ENCODE measurements around the gene ZNF429.
"Not testable (repeated sequence)": the region's sequence is repeated elsewhere in the genome, so short reads cannot be mapped to it uniquely, and the experiment has no call there.

Gene ZNF429

DNA sequence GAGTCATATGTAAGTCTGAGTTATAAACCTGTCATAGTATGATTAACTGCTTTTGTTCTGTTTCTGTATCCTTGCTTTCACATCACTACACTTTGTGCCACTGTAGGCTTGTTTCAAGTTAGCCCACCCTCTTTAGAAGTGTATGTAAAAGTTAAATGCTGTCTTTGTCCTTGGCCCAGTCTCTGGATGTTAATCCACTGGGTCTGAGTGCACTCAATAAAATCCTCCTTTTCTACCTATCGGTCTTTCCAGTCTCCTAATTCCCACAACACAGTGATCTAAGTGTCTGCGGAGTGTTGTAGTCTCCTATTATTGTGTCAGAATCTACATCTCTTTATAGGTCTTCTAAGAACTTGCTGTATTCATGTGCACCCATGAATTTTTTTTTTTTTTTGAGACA is 14.1 kb downstream of the ZNF429 start:
- no peak for DNase-seq (ENCODE audit: low spot score)

DNA sequence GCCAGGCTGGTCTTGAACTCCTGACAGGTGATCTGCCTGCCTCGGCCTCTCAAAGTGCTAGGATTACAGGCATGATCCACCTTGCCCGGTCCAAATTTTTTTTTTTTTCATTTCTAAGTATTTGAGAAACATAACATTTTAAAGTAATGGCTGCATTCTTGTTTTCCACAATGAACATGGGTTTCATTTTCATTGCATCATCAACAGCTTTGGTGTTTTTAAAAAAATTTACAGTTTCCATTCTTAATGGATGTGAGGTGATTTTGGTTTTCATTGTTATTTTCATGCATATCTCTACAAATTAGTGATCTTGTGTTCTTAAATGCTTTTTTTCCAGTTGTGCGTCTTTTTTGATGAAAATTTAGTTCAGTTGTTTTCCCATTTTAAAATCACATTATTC is 27.5 kb downstream of the ZNF429 start:
- no peak for DNase-seq (ENCODE audit: low spot score)

- not testable (repeated sequence) for DNase-seq (ENCODE audit: low spot score)
Observed at GRCh38 chr19:21536741-21537290, 31.4 kb downstream of the ZNF429 start.

GRCh38 chr19:21559444-21559843 is 54.0 kb downstream of the ZNF429 start:
- DNase-seq (ENCODE audit: low spot score): no peak

GRCh38 chr19:21564406-21564805 is 59.0 kb downstream of the ZNF429 start:
- DNase-seq (ENCODE audit: low spot score): no peak

- peak; percentile 43 for DNase-seq (ENCODE audit: low spot score)
Observed at GRCh38 chr19:21566073-21566472, 60.7 kb downstream of the ZNF429 start.

GRCh38 chr19:21567806-21568205 is 62.4 kb downstream of the ZNF429 start:
- not testable (repeated sequence) for DNase-seq (ENCODE audit: low spot score)

DNA sequence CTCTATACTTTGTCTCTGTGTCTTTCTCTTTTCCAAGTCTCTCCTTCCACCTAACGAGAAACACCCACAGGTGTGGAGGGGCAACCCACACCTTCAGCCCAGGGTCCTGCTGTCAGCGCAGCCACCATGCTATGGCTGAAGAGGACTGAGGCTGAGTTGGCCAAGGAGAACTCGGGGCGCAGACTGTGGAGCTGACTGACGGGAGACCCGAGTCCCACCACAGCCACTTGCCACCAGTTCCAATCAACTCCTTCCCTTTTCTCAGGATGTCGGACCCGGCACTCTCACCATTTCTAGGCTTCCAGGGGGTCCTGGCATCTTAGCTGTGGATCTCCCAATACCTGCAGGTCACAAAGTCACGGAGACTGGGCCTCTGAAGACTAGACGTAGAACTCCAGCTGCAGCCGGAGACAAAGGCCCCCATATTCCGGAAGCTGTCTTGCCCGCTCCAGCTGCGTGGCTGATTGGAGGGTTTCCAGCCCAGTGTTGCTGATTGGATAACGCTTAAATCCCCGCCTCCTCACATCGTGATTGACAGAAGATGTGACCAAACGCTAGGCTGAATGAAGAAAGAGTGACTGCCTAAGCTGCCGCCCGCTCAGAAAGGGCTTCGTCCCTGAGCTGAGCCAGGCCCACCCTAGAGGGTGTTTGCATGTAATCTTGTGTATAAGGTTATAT is 63.6 kb downstream of the ZNF429 start:
- peak; percentile 96 for DNase-seq (ENCODE audit: low spot score)

DNA sequence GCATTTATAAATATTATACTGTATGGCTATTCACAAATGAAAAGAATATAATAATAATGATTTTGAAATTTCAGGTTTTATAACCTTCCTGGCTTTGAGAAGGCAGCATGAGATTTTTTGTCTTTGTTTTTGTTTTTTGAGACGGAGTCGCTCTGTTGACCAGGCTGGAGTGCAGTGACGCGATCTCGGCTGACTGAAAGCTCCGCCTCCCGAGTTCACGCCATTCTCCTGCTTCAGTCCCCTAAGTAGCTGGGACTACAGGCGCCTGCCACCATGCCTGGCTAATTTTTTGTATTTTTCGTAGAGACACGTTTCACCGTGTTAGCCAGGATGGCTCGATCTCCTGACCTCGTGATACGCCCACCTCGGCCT is 64.1 kb downstream of the ZNF429 start:
- DNase-seq (ENCODE audit: low spot score): peak; percentile 69

DNA sequence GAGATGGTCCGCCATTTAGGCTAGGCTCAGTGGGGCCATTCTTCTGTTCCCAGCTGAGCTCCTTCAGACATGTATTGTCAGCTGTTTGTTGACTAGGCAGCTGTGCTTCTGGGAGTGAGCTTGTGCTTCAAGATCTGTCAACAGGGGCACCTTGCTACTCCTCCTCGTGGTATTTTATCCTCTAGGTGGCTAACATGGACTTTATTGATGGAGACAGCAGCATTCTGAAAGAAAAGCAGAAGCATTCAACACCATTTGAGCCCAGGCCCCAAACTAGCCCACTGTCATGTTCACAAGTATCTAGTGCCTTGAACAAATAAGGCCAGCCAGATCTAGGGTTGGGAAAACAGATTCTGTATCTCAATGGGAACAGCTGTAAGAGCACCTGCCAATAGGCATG is 65.9 kb downstream of the ZNF429 start:
- no peak for DNase-seq (ENCODE audit: low spot score)

GRCh38 chr19:21574607-21575006 is 69.2 kb downstream of the ZNF429 start:
- DNase-seq (ENCODE audit: low spot score): no peak

DNA sequence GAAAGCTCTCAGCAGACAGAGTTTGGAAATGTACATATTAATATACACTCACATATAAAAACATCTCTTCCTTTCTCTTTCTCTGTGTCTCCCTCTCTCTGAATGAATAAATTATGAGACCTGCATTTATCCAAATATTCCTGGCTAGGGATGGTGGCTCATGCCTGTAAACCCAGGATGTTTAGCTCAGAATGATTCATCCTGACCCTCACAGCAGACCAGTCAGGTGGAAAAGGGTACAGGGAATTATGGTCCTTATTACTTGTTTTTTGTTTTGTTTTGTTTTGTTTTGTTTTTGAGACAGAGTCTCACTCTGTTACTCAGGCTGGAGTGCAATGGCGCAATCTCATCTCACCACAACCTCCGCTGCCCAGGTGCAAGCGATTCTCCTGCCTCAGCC is 71.1 kb downstream of the ZNF429 start:
- DNase-seq (ENCODE audit: low spot score): no peak

DNA sequence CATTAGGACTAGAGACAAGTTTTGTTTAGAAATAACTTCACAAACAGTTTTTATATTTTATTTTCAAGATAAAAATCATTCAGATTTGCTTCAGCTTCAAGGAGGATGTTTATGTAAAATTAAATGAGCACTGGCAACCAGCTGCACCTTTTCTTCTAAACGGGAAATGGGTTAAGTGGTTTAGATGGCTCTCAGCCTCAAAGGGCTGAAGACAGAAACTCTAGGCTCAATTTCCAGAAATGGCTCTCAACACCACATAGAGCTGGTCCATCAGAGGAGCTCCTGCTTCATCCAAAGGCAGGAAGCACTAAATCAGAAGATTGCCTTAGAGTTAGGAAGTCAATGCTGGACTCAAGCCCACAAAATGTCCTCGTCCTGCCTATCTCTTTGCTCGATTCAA is 74.7 kb downstream of the ZNF429 start:
- no peak for DNase-seq (ENCODE audit: low spot score)

GRCh38 chr19:21580818-21581217 is 75.4 kb downstream of the ZNF429 start:
- DNase-seq (ENCODE audit: low spot score): no peak

DNA sequence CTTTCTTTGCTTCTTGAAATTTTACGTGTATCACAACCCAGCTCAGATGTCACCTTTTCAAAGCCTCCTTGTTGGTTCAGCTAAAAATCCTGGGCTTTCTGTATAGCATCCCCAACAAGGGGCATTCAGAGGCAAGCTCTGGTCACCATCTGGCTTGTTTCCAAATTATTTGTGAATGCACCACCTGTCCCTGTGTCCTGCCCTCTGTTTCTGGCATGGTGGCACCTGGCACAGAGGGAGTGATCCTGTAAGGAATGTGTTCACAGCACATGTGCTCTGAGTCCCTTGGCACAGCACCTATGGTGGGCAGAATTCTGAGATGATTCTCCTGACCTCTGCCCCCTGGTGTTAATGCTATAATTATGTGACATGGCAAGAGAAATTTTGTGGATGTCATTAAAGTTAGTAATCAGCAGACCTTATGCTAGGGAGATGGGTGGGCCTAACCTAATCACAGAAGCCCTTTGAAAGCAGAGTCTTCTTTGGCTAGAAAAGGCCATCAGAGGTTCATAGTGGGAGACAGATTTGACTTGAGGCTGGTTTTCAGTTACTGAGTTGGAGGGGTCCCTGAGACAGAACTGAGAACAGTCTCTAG is 76.3 kb downstream of the ZNF429 start:
- no peak for DNase-seq (ENCODE audit: low spot score)

GRCh38 chr19:21584537-21584936 is 79.1 kb downstream of the ZNF429 start:
- peak; percentile 10 for DNase-seq (ENCODE audit: low spot score)

GRCh38 chr19:21585281-21585890 is 80.0 kb downstream of the ZNF429 start:
- no peak for DNase-seq (ENCODE audit: low spot score)

- no peak for DNase-seq (ENCODE audit: low spot score)
Observed at GRCh38 chr19:21586311-21587116, 81.1 kb downstream of the ZNF429 start.

DNA sequence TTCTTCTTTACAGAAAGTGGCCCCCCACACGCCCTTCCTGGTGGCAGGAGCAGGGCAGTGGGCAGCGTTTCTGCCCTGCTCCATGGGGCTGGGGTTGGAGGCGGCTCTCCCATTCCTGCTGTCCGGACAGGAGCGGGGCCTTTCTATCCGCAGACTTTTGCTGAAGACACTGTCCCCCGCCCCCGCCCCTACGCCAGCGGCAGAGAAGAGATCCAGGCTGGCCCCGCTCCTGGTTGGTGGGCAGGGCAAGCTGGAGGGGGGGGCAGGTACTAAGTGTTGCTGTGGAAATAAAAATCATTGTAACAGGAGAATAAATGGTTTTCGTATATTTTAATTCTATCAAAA is 81.7 kb downstream of the ZNF429 start:
- DNase-seq (ENCODE audit: low spot score): no peak

DNA sequence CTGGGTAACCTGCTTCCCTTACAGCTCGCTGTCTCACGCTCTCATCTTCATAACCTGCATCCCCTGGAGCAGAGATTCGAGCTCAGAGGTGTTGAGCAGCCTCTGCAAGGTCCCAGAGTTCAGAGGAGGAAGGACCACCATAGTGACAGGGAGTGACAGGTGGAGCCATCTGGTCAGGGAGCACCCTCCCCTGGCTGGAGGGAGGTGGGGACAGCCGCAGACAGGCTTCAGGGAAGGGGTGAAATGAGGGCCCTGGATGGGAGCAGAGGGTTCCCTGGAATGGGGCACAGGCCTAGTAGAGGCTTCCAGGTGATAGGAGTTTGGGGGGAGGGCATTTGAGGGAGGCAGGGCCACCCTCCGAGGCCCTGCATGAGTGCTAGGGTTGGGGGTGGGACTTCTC is 82.1 kb downstream of the ZNF429 start:
- DNase-seq (ENCODE audit: low spot score): no peak

DNA sequence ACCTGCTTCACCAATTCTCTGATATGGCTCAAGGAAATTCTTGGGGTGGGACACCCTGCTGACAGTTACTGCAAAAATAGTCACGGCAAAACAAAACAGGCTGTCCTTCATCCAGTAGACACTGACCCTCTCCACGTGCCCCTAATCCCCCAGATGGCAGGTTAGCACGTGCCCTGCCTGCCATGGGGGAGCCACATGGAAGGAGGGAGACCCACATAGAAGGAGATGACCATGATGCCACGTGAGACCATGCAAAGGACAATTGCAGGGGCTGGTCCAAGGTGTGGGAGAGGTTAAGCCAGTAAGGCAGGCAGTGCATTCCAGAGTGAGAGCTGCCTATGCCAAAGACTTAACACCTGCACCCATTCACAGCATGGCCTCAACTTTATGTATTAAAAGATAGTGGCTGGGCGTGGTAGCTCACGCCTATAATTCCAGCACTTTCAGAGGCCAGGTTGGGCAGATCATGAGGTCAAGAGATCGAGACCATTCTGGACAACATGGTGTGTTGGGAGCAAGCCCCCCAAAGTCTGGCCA is 82.7 kb downstream of the ZNF429 start:
- no peak for DNase-seq (ENCODE audit: low spot score)

DNA sequence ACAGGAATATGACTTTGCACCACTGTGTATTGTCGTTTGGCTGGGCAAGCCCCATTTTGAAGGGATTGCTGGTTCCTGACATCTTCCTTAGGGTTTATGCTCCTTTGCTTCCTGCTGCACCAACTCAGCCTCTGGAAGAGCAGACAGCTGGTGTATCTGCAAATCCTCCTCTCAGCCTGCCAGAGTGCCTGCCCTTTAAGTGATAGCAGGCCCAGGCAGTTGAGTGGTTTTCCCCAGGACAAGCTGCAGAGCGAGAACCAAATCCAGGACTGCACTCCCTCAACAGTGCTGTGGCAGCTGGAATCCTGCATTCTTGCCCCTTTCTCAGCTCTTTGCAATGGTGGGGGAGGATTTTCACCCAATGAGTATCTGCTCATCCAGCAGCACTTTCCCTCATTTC is 85.5 kb downstream of the ZNF429 start:
- no peak for DNase-seq (ENCODE audit: low spot score)
